Measurements from ENCODE around the gene NCOA7.

GRCh38 chr6:125745281-125746018 lies 45.3 kb upstream of the NCOA7 start:
- TF ChIP-seq POLR2AphosphoS5 (IDR thresholded peaks at IDR 0.05; ENCODE audit: low read depth, low read length) (no peak), POLR2A (IDR thresholded peaks at IDR 0.05; ENCODE audit: control extremely low read depth in 1 of 2, low read depth in 2 of 2, low read length in 2 of 2) (no peak), EZH2 (IDR thresholded peaks at IDR 0.05; ENCODE audit: low read depth, low read length, severe bottlenecking) (no peak), ZNF274 (IDR thresholded peaks at IDR 0.05; ENCODE audit: borderline replicate concordance, extremely low read depth, low read length) (no peak), JUN (IDR thresholded peaks at IDR 0.05; ENCODE audit: low read depth, low read length) (no peak), TAF1 (IDR thresholded peaks at IDR 0.05; ENCODE audit: low read depth, low read length) (no peak), SUZ12 (IDR thresholded peaks at IDR 0.05; ENCODE audit: low read length) (no peak), CEBPB (IDR thresholded peaks at IDR 0.05; ENCODE audit: low read depth, low read length) (no peak)
- TF ChIP-seq, protein P1, sequence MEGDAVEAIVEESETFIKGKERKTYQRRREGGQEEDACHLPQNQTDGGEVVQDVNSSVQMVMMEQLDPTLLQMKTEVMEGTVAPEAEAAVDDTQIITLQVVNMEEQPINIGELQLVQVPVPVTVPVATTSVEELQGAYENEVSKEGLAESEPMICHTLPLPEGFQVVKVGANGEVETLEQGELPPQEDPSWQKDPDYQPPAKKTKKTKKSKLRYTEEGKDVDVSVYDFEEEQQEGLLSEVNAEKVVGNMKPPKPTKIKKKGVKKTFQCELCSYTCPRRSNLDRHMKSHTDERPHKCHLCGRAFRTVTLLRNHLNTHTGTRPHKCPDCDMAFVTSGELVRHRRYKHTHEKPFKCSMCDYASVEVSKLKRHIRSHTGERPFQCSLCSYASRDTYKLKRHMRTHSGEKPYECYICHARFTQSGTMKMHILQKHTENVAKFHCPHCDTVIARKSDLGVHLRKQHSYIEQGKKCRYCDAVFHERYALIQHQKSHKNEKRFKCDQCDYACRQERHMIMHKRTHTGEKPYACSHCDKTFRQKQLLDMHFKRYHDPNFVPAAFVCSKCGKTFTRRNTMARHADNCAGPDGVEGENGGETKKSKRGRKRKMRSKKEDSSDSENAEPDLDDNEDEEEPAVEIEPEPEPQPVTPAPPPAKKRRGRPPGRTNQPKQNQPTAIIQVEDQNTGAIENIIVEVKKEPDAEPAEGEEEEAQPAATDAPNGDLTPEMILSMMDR (IDR thresholded peaks at IDR 0.05; ENCODE audit: control extremely low read depth in 1 of 3, insufficient read depth in 1 of 3, low read depth in 1 of 3, low read length in 3 of 3), result no peak
